Uterus (tissue), 4 donors: ENCODE data around the gene PDPR. TPM values are rescaled to one million over a fixed set of nuclear protein-coding genes. Genes with fewer than 3 reads are reported as not detected.
"Not testable (repeated sequence)": the region's sequence is repeated elsewhere in the genome, so short reads cannot be mapped to it uniquely, and the experiment has no call there.

Experiments
- DNase-seq, 2 donors: peaks; one replicate each; pipeline ENCODE4 v3.0.0-alpha.2; 2019 to 2020
- H3K27ac ChIP-seq, 2 donors: fragments of 200-600 bp; sonication (generic); 1 replicate in 1 of 2; 2 replicates in 1 of 2; pipeline ENCODE4 v1.5.1; 2016 to 2018
- H3K27me3 ChIP-seq, 2 donors: fragments of 200-600 bp; sonication (generic); one replicate each; pipeline ENCODE4 v1.5.1; 2018 to 2019; ENCODE audit warnings: control low read depth in 1 of 2
- H3K36me3 ChIP-seq, 2 donors: fragments of 200-600 bp; sonication (generic); one replicate each; pipeline ENCODE4 v1.5.1; 2019; ENCODE audit warnings: control low read depth in 1 of 2
- H3K4me1 ChIP-seq, 2 donors: fragments of 200-600 bp; sonication (generic); one replicate each; pipeline ENCODE4 v1.5.1; 2018 to 2019; ENCODE audit warnings: control low read depth in 1 of 2
- H3K4me3 ChIP-seq, 2 donors: fragments of 200-600 bp; sonication (generic); 1 replicate in 1 of 2; 2 replicates in 1 of 2; pipeline ENCODE4 v1.5.1; 2018 to 2019; ENCODE audit warnings: mild to moderate bottlenecking in 1 of 2
- H3K9me3 ChIP-seq, 2 donors: fragments of 200-600 bp; sonication (generic); one replicate each; pipeline ENCODE4 v1.5.1; 2019; ENCODE audit warnings: control low read depth in 1 of 2
- intact Hi-C: fragments of 100-400 bp; cut with DNase I; formaldehyde crosslinking; loops from one replicate; pipeline ENCODE4 v1.15.1; 2023; ENCODE audit warnings: low total_unique reads
- total RNA-seq, 4 donors: library from RNA; depleted of rRNA in 3 of 4; stranded (reverse); fragments of >200 nt in 3 of 4; gene quantifications; one replicate each; pipeline versions ENCODE4 v1.1.0 to v1.2.4, GENCODE V29; 2014 to 2023
- donor health status: DM: yes; HTN: yes; CAD: no.

The PDPR gene
- total RNA-seq, 4 donors from 2014 or later = 23.2 to 63.8 (median 44.2) TPM

GRCh38 chr16:70109583-70110279, 4.4 kb upstream of the PDPR start:
- not testable (repeated sequence) for H3K27me3 ChIP-seq, DNase-seq, H3K4me3 ChIP-seq

DNA sequence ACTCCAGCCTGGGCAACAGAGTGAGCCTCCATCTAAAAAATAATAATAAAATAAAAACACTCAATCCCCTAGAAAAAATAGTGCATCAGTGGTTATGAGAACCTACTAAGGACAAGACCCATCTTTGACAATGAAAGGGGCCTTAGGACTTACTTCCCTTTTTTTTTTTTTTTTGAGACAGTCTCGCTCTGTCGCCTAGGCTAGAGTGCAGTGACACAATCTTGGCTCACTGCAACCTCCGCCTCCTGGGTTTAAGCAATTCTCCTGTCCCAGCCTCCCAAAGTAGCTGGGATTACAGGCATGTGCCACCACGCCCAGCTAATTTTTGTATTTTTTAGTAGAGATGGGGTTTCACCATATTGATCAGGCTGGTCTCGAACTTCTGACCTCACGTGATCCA, 2.0 kb upstream of the PDPR start:
- DNase-seq, H3K36me3 ChIP-seq, H3K27me3 ChIP-seq, H3K4me3 ChIP-seq, H3K4me1 ChIP-seq, intact Hi-C loops, H3K9me3 ChIP-seq, H3K27ac ChIP-seq: not testable (repeated sequence)

More at GRCh38 chr16:70109583-70110279, 4.4 kb upstream of the PDPR start:
- intact Hi-C loops, H3K9me3 ChIP-seq, H3K4me1 ChIP-seq, H3K27ac ChIP-seq, H3K36me3 ChIP-seq: not testable (repeated sequence)

- H3K27me3 ChIP-seq, H3K36me3 ChIP-seq, intact Hi-C loops, H3K9me3 ChIP-seq, DNase-seq, H3K4me1 ChIP-seq: not testable (repeated sequence)
- H3K27ac ChIP-seq = peak overlapping the region; percentile 74 to 81
- peak overlapping the region; percentile 58 to 87 for H3K4me3 ChIP-seq
Measured at GRCh38 chr16:70113599-70113981, 542 bp upstream of the PDPR start.

DNA sequence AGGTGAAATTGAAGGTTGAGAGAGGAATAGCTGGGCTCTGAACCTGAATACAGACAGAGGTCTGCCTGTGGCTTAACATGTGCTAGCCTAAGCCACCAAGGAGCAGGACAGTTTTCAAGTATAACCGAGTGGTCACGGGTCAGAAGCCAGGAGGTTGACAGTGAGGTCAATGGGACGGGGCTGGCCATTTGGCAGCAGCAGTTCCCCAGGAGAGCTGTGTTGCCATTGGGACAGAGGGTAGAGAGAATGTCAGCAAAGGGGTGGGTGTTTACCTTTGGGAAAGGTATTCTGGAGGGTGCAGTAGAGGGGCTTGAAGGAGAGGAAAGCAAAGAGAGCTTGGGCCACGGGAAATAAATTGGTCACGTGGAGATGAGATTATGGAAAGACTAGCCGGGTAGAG, 4.2 kb downstream of the PDPR start:
- H3K27me3 ChIP-seq, H3K4me3 ChIP-seq, DNase-seq, H3K4me1 ChIP-seq, H3K27ac ChIP-seq, H3K36me3 ChIP-seq, H3K9me3 ChIP-seq, intact Hi-C loops: not testable (repeated sequence)

- H3K4me3 ChIP-seq, H3K36me3 ChIP-seq, H3K9me3 ChIP-seq, intact Hi-C loops, H3K4me1 ChIP-seq, H3K27ac ChIP-seq, H3K27me3 ChIP-seq, DNase-seq: not testable (repeated sequence)
Measured at GRCh38 chr16:70118776-70119175, 4.6 kb downstream of the PDPR start.

GRCh38 chr16:70120398-70120797, 6.3 kb downstream of the PDPR start:
- not testable (repeated sequence) for H3K36me3 ChIP-seq

DNA sequence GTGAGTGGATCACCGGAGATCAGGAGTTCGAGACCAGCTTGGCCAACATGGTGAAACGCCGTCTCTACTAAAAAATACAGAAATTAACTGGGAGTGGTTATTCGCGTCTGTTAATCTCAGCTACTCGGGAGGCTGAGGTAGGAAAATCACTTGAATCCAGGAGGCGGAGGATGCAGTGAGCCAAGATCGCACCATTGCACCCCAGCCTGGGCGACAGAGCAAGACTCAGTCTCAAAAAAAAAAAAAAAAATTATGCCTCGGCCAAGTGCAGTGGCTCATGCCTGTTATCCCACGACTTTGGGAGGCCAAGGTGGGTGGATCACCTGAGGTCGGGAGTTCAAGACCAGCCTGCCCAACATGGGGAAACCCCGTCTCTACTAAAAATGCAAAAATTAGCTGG, 9.7 kb downstream of the PDPR start:
- H3K9me3 ChIP-seq, H3K27me3 ChIP-seq, H3K36me3 ChIP-seq, H3K4me3 ChIP-seq, intact Hi-C loops, H3K27ac ChIP-seq, H3K4me1 ChIP-seq, DNase-seq: not testable (repeated sequence)

More at GRCh38 chr16:70120398-70120797, 6.3 kb downstream of the PDPR start:
- H3K4me1 ChIP-seq, intact Hi-C loops, H3K27me3 ChIP-seq, DNase-seq, H3K4me3 ChIP-seq, H3K27ac ChIP-seq, H3K9me3 ChIP-seq: not testable (repeated sequence)

GRCh38 chr16:70126226-70126625, 12.1 kb downstream of the PDPR start:
- H3K9me3 ChIP-seq, H3K4me3 ChIP-seq, H3K27me3 ChIP-seq, intact Hi-C loops, DNase-seq, H3K36me3 ChIP-seq, H3K4me1 ChIP-seq, H3K27ac ChIP-seq: not testable (repeated sequence)

- DNase-seq, H3K4me1 ChIP-seq, H3K4me3 ChIP-seq, H3K27me3 ChIP-seq, intact Hi-C loops, H3K9me3 ChIP-seq, H3K36me3 ChIP-seq, H3K27ac ChIP-seq: not testable (repeated sequence)
Measured at GRCh38 chr16:70127706-70128105, 13.6 kb downstream of the PDPR start.

DNA sequence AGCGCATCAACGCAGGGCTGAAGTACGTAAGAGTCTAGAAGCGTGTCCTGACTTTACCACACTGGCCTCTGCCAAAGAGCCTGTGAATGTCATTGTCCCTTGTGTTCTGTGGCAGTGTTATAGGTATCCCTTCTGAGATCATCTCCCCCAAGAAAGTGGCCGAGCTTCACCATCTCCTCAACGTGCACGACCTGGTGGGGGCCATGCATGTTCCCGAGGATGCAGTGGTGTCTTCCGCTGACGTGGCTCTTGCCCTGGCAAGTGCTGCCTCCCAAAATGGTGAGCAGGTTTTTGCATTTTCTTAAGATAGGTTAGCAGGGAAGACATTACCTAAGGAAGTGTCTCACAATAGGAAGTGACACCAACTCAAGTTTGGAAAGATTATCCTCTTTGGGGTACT, 14.7 kb downstream of the PDPR start:
- H3K9me3 ChIP-seq, H3K27me3 ChIP-seq, H3K4me1 ChIP-seq, H3K27ac ChIP-seq, intact Hi-C loops, H3K36me3 ChIP-seq, H3K4me3 ChIP-seq, DNase-seq: not testable (repeated sequence)

DNA sequence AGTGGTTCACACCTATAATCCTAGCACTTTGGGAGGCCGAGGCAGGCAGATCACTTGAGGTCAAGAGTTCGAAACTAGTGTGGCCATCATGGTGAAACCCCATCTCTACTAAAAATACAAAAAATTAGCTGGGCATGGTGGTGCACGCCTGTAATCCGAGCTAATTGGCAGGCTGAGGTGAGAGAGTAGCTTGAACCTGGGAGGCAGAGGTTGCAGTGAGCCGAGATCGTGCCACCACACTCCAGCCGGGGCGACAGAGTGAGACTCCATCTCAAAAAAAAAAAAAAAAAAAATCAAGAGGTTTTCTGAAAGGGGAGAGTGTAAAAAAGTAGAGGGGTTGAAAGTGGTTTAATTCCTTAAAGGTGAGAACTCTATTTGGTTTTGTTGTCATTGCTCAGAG, 21.7 kb downstream of the PDPR start:
- DNase-seq, H3K27me3 ChIP-seq, H3K4me3 ChIP-seq, H3K4me1 ChIP-seq, H3K27ac ChIP-seq, intact Hi-C loops, H3K36me3 ChIP-seq, H3K9me3 ChIP-seq: not testable (repeated sequence)

GRCh38 chr16:70136595-70136994, 22.5 kb downstream of the PDPR start:
- DNase-seq, H3K36me3 ChIP-seq, H3K9me3 ChIP-seq, intact Hi-C loops, H3K4me3 ChIP-seq, H3K4me1 ChIP-seq, H3K27ac ChIP-seq, H3K27me3 ChIP-seq: not testable (repeated sequence)

GRCh38 chr16:70142739-70143138, 28.6 kb downstream of the PDPR start:
- H3K27me3 ChIP-seq, H3K4me3 ChIP-seq, DNase-seq, intact Hi-C loops, H3K4me1 ChIP-seq, H3K9me3 ChIP-seq, H3K36me3 ChIP-seq, H3K27ac ChIP-seq: not testable (repeated sequence)

DNA sequence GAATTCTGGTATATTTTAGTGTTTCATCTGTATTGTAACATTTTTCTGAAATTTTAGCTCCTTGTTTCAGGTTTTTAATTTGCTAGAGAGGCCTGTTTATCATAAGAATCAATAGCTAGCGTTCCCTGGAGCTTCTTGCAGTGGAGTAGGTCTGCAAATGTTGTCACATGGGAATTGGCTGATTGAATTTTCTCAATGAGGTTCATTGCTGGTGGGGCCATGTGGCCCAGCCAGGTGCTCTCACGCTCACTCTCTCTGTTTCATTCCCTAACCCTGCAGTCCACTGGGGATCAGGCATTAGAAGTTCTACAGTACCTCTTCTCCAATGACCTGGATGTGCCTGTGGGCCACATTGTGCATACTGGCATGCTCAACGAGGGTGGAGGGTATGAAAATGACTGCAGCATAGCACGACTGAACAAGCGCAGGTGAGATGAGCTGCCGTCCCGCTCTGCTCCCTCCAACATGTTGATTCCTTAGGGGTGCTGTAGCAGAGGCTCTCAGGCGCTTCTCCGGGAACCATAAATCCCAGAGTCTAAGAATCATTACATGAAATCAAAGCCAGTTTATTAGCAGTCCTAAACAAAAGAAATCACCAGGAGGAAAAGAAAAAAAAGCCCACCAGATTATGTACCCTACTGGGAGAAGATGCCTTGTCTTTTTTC, 29.2 kb downstream of the PDPR start:
- DNase-seq, H3K4me3 ChIP-seq, H3K27ac ChIP-seq, H3K27me3 ChIP-seq, H3K4me1 ChIP-seq, intact Hi-C loops, H3K36me3 ChIP-seq, H3K9me3 ChIP-seq: not testable (repeated sequence)
